ENCODE measurements around the gene FOXP3. TPM values are rescaled to one million over a fixed set of nuclear protein-coding genes. Genes with fewer than 3 reads are reported as not detected.

The FOXP3 gene
- total and polyA plus RNA-seq, 12 donors, result 0.04 to 1.2 TPM; not detected in 10

DNA sequence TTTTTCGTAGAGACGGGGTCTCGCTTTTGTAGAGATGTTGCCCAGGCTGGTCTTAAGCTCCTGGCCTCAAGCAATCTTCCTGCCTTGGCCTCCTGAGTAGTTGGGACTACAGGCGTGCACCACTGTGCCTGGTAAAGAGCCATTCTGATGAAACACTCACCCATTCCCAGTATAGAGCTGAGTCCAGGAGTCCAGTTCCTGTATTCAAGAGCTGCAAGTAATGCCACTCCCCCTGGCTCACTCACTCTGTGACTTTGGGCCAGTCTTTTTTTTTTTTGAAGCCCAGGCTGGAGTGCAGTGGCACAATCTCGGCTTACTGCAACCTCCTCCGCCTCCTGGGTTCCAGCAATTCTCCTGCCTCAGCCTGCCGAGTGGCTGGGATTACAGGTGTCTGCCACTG lies 25.8 kb downstream of the FOXP3 start:
- Histone ChIP-seq H3K27ac (no peak overlapping the region), H3K27me3 (no peaks in the 10 kb centered on the region), H3K4me1 (peaks cover 0 to 29% (median 0%) of the 10 kb centered on the region in 9 donors), H3K4me3 (no peak overlapping the region), H3K9me3 (no peaks in the 10 kb centered on the region), H3K36me3 (peaks cover 0 to 26% (median 0%) of the 10 kb centered on the region in 9 donors)
- no peak for ATAC-seq
- intact Hi-C loops (cut with DNase I), result loop anchor here in 1 of 10 donors (5.0 kb wide), 1 partner anchor 46 kb away; no protein-coding TSS in a partner anchor
- WGBS, 2 donors, result 79 to 82% methylated on average over 6 to 7 of the region's 7 CpGs
- TF ChIP-seq, protein P1, sequence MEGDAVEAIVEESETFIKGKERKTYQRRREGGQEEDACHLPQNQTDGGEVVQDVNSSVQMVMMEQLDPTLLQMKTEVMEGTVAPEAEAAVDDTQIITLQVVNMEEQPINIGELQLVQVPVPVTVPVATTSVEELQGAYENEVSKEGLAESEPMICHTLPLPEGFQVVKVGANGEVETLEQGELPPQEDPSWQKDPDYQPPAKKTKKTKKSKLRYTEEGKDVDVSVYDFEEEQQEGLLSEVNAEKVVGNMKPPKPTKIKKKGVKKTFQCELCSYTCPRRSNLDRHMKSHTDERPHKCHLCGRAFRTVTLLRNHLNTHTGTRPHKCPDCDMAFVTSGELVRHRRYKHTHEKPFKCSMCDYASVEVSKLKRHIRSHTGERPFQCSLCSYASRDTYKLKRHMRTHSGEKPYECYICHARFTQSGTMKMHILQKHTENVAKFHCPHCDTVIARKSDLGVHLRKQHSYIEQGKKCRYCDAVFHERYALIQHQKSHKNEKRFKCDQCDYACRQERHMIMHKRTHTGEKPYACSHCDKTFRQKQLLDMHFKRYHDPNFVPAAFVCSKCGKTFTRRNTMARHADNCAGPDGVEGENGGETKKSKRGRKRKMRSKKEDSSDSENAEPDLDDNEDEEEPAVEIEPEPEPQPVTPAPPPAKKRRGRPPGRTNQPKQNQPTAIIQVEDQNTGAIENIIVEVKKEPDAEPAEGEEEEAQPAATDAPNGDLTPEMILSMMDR (IDR thresholded peaks at IDR 0.05), result no peak
- no peak for DNase-seq

DNA sequence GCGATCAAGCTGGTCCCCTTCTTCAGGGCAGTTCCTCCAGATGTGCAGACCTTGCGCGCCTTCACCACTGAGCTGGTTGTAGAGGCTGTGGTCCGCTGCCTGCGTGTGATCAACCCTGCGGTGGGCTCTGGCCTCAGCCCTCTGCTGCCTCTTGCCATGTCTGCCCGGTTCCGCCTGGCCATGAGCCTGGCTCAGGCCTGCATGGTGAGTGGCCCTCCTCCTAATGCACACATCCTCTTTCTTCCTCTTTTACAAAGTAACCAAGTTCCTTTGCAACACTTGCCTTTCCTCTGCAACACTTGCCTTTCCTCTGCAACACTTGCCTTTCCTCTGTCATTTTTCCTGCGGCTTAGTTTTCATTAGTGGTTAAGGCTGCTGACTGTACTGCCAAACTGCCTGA lies 27.4 kb downstream of the FOXP3 start:
- Histone ChIP-seq H3K27me3 (no peaks in the 10 kb centered on the region), H3K4me1 (peaks cover 0 to 29% (median 0%) of the 10 kb centered on the region in 9 donors), H3K36me3 (peaks cover 0 to 9% (median 0%) of the 10 kb centered on the region in 9 donors), H3K9me3 (no peaks in the 10 kb centered on the region), H3K4me3 (no peak overlapping the region), H3K27ac (peak overlapping the region in 1 of 10 donors; percentile 91)
- TF ChIP-seq, protein P1 (IDR thresholded peaks at IDR 0.05), result no peak
- WGBS, 2 donors, result 72 to 83% methylated on average over 9 of the region's 9 CpGs
- ATAC-seq (peak in 1 of 8 donors; percentile 34), DNase-seq (no peak)
- intact Hi-C loops (cut with DNase I), result loop anchor here in 1 of 10 donors (5.0 kb wide), 1 partner anchor 45 kb away; no protein-coding TSS in a partner anchor

DNA sequence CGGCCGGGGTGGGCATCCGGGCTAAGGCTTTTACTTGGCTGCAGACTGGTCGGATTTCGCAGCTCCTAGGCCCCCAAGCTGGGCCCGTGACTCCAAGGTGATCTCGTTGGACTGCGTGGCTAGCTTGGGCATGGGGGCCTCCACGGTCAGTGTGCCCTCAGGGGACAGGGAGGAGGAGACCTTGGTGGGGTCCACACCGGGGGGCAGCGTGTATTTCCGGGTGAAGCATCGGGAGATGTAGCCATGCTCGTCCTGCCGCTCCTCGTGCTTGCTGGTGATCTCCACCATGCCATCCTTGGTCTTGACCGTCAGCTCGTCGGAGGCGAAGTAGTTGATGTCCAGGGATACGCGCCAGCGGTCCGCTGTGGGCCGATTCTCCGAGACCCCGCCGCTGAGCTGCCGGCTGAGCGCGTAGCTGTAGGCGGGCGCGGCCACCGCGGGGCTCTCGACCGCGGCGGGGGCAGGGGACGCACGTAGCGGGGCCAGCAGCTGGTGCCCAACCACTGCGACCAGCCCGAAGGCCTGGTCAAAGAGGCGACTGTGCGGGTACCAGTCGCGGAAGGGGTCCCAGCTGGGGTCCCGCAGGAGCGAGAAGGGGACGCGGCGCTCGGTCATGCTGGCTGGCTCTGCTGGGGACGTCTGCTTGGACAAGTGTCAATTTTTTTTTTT lies 30.5 kb downstream of the FOXP3 start:
- TF ChIP-seq, protein P1 (IDR thresholded peaks at IDR 0.05), result no peak
- H3K4me3 ChIP-seq, result peak overlapping the region in 3 of 10 donors; percentile 18 to 28 (median 25)
- intact Hi-C loops (cut with DNase I), result no loop called here

DNA sequence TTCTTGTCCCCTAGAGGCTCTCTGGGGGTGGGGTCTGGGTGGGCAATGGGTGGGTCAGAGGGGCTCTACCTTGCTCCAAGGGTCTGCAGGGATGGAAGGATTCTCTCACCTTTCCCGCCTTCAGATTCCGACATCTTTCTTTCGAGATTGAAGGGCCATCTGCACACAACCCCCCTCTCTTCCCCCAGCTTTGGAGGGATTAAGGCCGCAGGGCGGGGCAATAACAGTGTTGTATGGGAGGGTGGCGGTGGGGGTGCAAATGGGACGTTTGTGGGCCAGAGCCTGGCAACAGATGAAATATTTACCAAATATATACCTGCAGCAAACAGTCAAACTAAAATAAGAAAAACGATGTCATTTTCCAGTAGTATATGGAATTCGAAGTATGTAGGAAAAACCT lies 31.3 kb downstream of the FOXP3 start, which contains the start of gene CACNA1F:
CACNA1F (minus strand) TSS at position 165 of the 400 bp plus-strand sequence; CDS start at position 134, 31 bp downstream.
- Histone ChIP-seq H3K36me3 (no peaks in the 10 kb centered on the region), H3K27ac (no peak within 1 kb of the TSS), H3K4me3 (peak within 1 kb of the TSS in 3 of 10 donors; percentile 18 to 28 (median 25)), H3K4me1 (peaks cover 0 to 24% (median 0%) of the 10 kb centered on the region in 9 donors), H3K9me3 (peaks cover 0 to 12% (median 0%) of the 10 kb centered on the region in 11 donors), H3K27me3 (no peaks in the 10 kb centered on the region)
- no peak for ATAC-seq
- 89 to 94% methylated on average over 9 of the region's 9 CpGs for WGBS, 2 donors
- DNase-seq, result no peak
- intact Hi-C loops (cut with DNase I), result no loop called here
- TF ChIP-seq, protein P1 (IDR thresholded peaks at IDR 0.05), result no peak

More for the DNA sequence above, 30.5 kb downstream of the FOXP3 start:
- no peak for DNase-seq
- no peaks in the 10 kb centered on the region for H3K36me3 ChIP-seq
- WGBS, 2 donors, result 33 to 40% methylated on average over 30 to 56 of the region's 56 CpGs
- peaks cover 0 to 11% (median 0%) of the 10 kb centered on the region in 11 donors for H3K9me3 ChIP-seq
- no peak for ATAC-seq
- H3K4me1 ChIP-seq, result peaks cover 0 to 29% (median 0%) of the 10 kb centered on the region in 9 donors
- no peaks in the 10 kb centered on the region for H3K27me3 ChIP-seq
- H3K27ac ChIP-seq, result no peak overlapping the region
